Measurements from ENCODE around the gene RNF26.

The RNF26 gene

DNA sequence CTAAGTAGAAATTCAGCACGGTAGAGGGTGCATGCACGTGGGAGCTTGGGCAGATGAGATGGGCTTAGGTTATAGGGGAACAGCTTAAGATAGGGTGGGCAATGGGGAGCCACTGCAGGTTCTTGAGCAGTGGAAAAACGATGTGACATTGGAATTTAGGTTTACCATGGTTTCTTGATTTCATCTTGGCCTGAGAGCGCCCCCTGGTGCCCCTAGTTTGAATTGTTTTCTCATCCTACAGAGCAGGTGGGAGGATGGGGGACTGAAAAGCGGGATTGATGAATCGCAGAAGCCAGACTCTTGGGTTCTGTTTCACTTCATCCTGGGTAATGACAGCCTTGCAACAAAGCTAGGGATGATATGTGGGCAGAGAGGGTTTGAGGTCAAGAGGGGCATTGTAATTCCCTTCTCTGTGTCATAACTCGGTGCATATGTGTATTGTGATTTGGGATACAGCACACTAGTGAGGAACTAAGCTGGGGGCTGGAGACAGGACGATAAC is 10.7 kb upstream of the RNF26 start:
- Histone ChIP-seq H3K4me3 (ENCODE audit: low read depth, low read length) (no peak overlapping the region), H3K27ac (ENCODE audit: low read depth, low read length) (no peak overlapping the region), H3K36me3 (ENCODE audit: control insufficient read depth, insufficient read depth, low read length) (no peaks in the 10 kb centered on the region), H3K4me1 (ENCODE audit: control insufficient read depth, insufficient read depth, low read length) (peaks cover 21% of the 10 kb centered on the region), H3K27me3 (ENCODE audit: control insufficient read depth, insufficient read depth, low read length) (peaks cover under 1% of the 10 kb centered on the region; the same call in 1 of the 2 replicates), H3K9me3 (ENCODE audit: control insufficient read depth, insufficient read depth, low read length) (no peaks in the 10 kb centered on the region), H3K9ac (ENCODE audit: low read depth, low read length) (no peak overlapping the region)

DNA sequence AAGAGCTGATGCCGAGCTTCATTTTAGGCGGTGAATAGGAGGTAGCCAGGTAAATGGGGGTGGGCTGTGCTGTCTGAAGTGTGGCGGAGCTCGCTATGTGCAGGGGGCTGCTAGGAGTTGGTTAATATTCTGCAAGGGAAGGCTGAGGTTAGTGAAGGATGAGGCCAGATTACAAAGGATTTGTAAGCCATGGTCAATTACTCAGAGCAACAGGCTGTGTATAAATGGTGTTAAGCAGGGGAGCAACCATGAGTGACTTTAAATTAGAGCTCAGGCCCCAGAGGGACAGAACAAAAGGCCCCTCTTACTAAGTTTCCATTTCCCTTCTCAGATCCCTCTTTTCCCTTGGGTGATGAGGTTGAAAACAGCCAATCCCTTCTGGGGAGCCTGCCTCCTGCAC is 10.1 kb upstream of the RNF26 start:
- Histone ChIP-seq H3K27me3 (ENCODE audit: control insufficient read depth, insufficient read depth, low read length) (no peaks in the 10 kb centered on the region), H3K9ac (ENCODE audit: low read depth, low read length) (no peak overlapping the region), H3K36me3 (ENCODE audit: control insufficient read depth, insufficient read depth, low read length) (no peaks in the 10 kb centered on the region), H3K4me1 (ENCODE audit: control insufficient read depth, insufficient read depth, low read length) (peaks cover 15% of the 10 kb centered on the region), H3K9me3 (ENCODE audit: control insufficient read depth, insufficient read depth, low read length) (no peaks in the 10 kb centered on the region), H3K27ac (ENCODE audit: low read depth, low read length) (no peak overlapping the region), H3K4me3 (ENCODE audit: low read depth, low read length) (no peak overlapping the region)

DNA sequence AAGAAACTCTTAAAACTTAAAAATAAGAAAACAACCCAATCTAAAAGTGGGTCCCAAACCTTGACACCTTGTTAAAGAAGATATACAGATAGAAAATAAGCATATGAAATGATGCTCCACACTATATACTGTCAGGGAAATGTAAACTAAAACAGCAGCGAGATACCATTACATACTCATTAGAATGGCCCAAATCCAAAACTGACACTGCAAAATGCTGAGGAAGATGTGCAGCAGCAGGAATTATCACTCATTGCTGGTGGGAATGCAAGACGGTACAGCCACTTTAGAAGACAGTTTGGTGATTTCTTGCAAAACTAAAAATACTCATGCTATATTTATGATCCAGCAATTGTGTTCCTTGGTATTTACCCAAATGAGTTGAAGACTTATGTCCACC is 5.0 kb upstream of the RNF26 start:
- no peak overlapping the region for H3K4me3 ChIP-seq (ENCODE audit: low read depth, low read length)
- peaks cover 3% of the 10 kb centered on the region for H3K4me1 ChIP-seq (ENCODE audit: control insufficient read depth, insufficient read depth, low read length)
- no peaks in the 10 kb centered on the region for H3K27me3 ChIP-seq (ENCODE audit: control insufficient read depth, insufficient read depth, low read length)
- H3K9ac ChIP-seq (ENCODE audit: low read depth, low read length) = no peak overlapping the region
- no peaks in the 10 kb centered on the region for H3K9me3 ChIP-seq (ENCODE audit: control insufficient read depth, insufficient read depth, low read length)
- no peaks in the 10 kb centered on the region for H3K36me3 ChIP-seq (ENCODE audit: control insufficient read depth, insufficient read depth, low read length)
- H3K27ac ChIP-seq (ENCODE audit: low read depth, low read length) = no peak overlapping the region

- Histone ChIP-seq H3K9me3 (ENCODE audit: control insufficient read depth, insufficient read depth, low read length) (no peaks in the 10 kb centered on the region), H3K9ac (ENCODE audit: low read depth, low read length) (no peak overlapping the region), H3K36me3 (ENCODE audit: control insufficient read depth, insufficient read depth, low read length) (no peaks in the 10 kb centered on the region), H3K27ac (ENCODE audit: low read depth, low read length) (no peak overlapping the region), H3K4me3 (ENCODE audit: low read depth, low read length) (no peak overlapping the region), H3K4me1 (ENCODE audit: control insufficient read depth, insufficient read depth, low read length) (peaks cover 7% of the 10 kb centered on the region), H3K27me3 (ENCODE audit: control insufficient read depth, insufficient read depth, low read length) (no peaks in the 10 kb centered on the region)
These were observed 4.1 kb upstream of the RNF26 start for GRCh38 chr11:119330237-119330636.

- Histone ChIP-seq H3K4me1 (ENCODE audit: control insufficient read depth, insufficient read depth, low read length) (peaks cover 14% of the 10 kb centered on the region), H3K27me3 (ENCODE audit: control insufficient read depth, insufficient read depth, low read length) (no peaks in the 10 kb centered on the region), H3K9ac (ENCODE audit: low read depth, low read length) (no peak overlapping the region), H3K27ac (ENCODE audit: low read depth, low read length) (peak overlapping the region; percentile 33), H3K4me3 (ENCODE audit: low read depth, low read length) (no peak overlapping the region), H3K9me3 (ENCODE audit: control insufficient read depth, insufficient read depth, low read length) (no peaks in the 10 kb centered on the region), H3K36me3 (ENCODE audit: control insufficient read depth, insufficient read depth, low read length) (peaks cover 14% of the 10 kb centered on the region)
These were observed 2.1 kb upstream of the RNF26 start for GRCh38 chr11:119332111-119332765.

- H3K4me1 ChIP-seq (ENCODE audit: control insufficient read depth, insufficient read depth, low read length) = peaks cover 34% of the 10 kb centered on the region
These were observed 846 bp downstream of the RNF26 start for GRCh38 chr11:119335091-119335654.

DNA sequence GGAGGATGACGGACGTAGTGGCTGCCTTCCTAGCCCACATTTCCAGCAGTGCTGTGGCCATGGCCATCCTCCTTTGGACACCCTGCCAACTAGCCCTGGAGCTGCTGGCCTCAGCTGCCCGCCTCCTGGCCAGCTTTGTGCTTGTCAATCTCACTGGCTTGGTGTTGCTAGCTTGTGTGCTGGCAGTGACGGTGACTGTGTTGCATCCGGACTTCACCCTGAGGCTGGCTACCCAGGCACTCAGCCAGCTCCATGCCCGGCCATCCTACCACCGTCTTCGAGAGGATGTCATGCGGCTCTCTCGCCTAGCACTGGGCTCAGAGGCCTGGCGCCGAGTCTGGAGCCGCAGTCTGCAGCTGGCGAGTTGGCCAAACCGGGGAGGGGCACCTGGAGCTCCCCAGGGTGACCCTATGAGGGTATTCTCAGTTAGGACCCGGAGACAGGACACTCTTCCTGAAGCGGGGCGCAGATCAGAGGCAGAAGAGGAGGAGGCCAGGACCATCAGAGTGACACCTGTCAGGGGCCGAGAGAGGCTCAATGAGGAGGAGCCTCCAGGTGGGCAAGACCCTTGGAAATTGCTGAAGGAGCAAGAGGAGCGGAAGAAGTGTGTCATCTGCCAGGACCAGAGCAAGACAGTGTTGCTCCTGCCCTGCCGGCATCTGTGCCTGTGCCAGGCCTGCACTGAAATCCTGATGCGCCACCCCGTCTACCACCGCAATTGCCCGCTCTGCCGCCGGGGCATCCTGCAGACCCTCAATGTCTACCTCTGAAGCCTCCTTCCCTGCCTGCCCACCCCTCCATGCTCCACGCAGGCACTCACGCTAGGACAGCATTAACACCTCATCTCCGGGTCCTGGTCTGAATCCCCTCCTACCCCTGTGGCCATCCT is 1.6 kb downstream of the RNF26 start:
- peaks cover 34% of the 10 kb centered on the region for H3K4me1 ChIP-seq (ENCODE audit: control insufficient read depth, insufficient read depth, low read length)
- no peaks in the 10 kb centered on the region for H3K9me3 ChIP-seq (ENCODE audit: control insufficient read depth, insufficient read depth, low read length)
- H3K36me3 ChIP-seq (ENCODE audit: control insufficient read depth, insufficient read depth, low read length) = peaks cover 14% of the 10 kb centered on the region
- peaks cover 26% of the 10 kb centered on the region for H3K27me3 ChIP-seq (ENCODE audit: control insufficient read depth, insufficient read depth, low read length)
- no peak overlapping the region for H3K27ac ChIP-seq (ENCODE audit: low read depth, low read length)
- H3K4me3 ChIP-seq (ENCODE audit: low read depth, low read length) = peak overlapping the region; percentile 95
- no peak overlapping the region for H3K9ac ChIP-seq (ENCODE audit: low read depth, low read length)

More at GRCh38 chr11:119335091-119335654, 846 bp downstream of the RNF26 start:
- H3K4me3 ChIP-seq (ENCODE audit: low read depth, low read length) = peak overlapping the region; percentile 95
- H3K36me3 ChIP-seq (ENCODE audit: control insufficient read depth, insufficient read depth, low read length) = peaks cover 14% of the 10 kb centered on the region
- no peak overlapping the region for H3K27ac ChIP-seq (ENCODE audit: low read depth, low read length)
- peaks cover 18% of the 10 kb centered on the region for H3K27me3 ChIP-seq (ENCODE audit: control insufficient read depth, insufficient read depth, low read length)
- peak overlapping the region; percentile 79 for H3K9ac ChIP-seq (ENCODE audit: low read depth, low read length)
- H3K9me3 ChIP-seq (ENCODE audit: control insufficient read depth, insufficient read depth, low read length) = no peaks in the 10 kb centered on the region

- peaks cover 14% of the 10 kb centered on the region for H3K36me3 ChIP-seq (ENCODE audit: control insufficient read depth, insufficient read depth, low read length)
- no peak overlapping the region for H3K9ac ChIP-seq (ENCODE audit: low read depth, low read length)
- H3K27ac ChIP-seq (ENCODE audit: low read depth, low read length) = peak overlapping the region; percentile 85
- H3K4me3 ChIP-seq (ENCODE audit: low read depth, low read length) = 0 out of 2 replicates have a peak overlapping the region, but pooled peaks have one; percentile 65
- no peaks in the 10 kb centered on the region for H3K9me3 ChIP-seq (ENCODE audit: control insufficient read depth, insufficient read depth, low read length)
- peaks cover 36% of the 10 kb centered on the region for H3K27me3 ChIP-seq (ENCODE audit: control insufficient read depth, insufficient read depth, low read length)
- H3K4me1 ChIP-seq (ENCODE audit: control insufficient read depth, insufficient read depth, low read length) = peaks cover 34% of the 10 kb centered on the region
These were observed 2.6 kb downstream of the RNF26 start for GRCh38 chr11:119336744-119337469.

DNA sequence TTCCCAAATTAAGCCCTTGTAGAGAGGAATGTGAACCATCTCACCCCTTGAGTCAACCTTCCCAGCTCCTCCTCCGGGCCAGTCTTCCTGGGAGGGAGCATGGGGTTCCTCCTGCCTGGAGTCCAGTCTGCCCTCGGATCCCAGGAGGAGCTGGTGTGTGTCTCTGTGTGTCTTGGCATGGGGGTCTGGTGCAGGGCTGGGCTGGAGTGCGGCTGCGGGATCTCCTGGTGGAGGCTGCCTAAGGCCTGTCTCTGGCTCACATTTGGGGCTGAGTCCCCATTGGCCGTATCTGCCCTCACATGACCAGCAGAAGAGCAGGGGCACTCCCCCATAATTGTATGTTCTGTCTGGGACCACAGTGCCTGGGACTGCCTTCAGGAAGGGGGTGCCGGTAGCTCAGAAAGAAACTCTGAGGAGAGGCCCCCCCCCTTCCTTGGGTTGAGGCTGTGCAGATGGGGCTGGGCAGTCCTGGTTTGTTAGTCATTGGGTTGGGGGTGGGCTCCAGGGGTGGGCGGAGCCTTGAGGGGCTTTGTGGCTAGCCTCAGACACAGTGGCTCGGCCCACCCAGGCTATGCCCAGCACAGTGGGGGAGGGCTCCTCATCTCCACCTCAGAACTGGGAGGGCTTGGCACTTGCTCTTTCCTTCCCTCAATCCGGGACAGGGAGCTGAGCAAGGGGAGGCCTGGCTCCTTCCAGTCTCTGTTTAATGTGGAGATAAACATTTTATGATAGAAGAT is 3.4 kb downstream of the RNF26 start:
- H3K36me3 ChIP-seq (ENCODE audit: control insufficient read depth, insufficient read depth, low read length) = peaks cover 14% of the 10 kb centered on the region
- peak overlapping the region; percentile 85 for H3K27ac ChIP-seq (ENCODE audit: low read depth, low read length)
- peaks cover 34% of the 10 kb centered on the region for H3K4me1 ChIP-seq (ENCODE audit: control insufficient read depth, insufficient read depth, low read length)
- H3K27me3 ChIP-seq (ENCODE audit: control insufficient read depth, insufficient read depth, low read length) = peaks cover 44% of the 10 kb centered on the region
- no peaks in the 10 kb centered on the region for H3K9me3 ChIP-seq (ENCODE audit: control insufficient read depth, insufficient read depth, low read length)
- no peak overlapping the region for H3K9ac ChIP-seq (ENCODE audit: low read depth, low read length)
- peak overlapping the region; percentile 65 for H3K4me3 ChIP-seq (ENCODE audit: low read depth, low read length)

DNA sequence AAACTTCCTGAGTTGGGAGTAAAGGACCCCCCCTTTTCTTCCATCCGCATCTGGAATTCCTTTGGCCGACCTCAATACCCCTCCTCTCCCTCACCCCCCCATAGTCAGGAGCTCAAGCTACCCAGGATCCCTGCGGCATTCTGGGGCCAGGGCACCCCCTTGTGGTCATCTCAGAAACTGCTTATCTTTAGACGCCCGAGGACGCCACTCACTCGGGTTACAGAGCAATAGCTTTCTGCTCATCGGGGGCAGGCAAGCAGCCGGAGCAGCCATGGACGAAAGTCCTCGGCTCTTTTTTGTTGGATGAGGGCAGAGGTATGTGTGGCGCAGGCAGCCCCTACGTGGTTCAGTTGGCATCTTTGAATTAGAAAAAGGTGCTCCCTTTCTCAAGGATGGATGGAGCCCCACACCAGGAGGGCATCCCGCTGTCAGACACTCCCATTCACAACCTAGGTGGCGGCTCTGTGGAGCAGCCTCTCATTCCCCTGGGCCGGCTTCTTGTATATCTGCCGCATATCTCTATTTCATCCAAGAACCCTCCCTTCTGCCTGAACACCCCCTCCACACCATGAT is 4.1 kb downstream of the RNF26 start:
- peaks cover 48% of the 10 kb centered on the region for H3K27me3 ChIP-seq (ENCODE audit: control insufficient read depth, insufficient read depth, low read length)
- H3K36me3 ChIP-seq (ENCODE audit: control insufficient read depth, insufficient read depth, low read length) = peaks cover 14% of the 10 kb centered on the region
- no peaks in the 10 kb centered on the region for H3K9me3 ChIP-seq (ENCODE audit: control insufficient read depth, insufficient read depth, low read length)
- no peak overlapping the region for H3K9ac ChIP-seq (ENCODE audit: low read depth, low read length)
- peaks cover 34% of the 10 kb centered on the region for H3K4me1 ChIP-seq (ENCODE audit: control insufficient read depth, insufficient read depth, low read length)
- H3K27ac ChIP-seq (ENCODE audit: low read depth, low read length) = peak overlapping the region; percentile 85
- H3K4me3 ChIP-seq (ENCODE audit: low read depth, low read length) = peak overlapping the region; percentile 65
